ENCODE results near the gene BBOX1. TPM values are rescaled to one million over a fixed set of nuclear protein-coding genes. Genes with fewer than 3 reads are reported as not detected.

Gene BBOX1
- total RNA-seq = 10 to 100 TPM; 28.6 to 51.0 (median 44.7) TPM

GRCh38 chr11:27040302-27041115, at the start of gene BBOX1:
Gene BBOX1, plus strand, starts transcription at chr11:27040815. Its CDS starts 14,616 bp downstream, at chr11:27055431.
- no peaks in the 10 kb centered on the region for H3K27me3 ChIP-seq
- H3K9me3 ChIP-seq = no peaks in the 10 kb centered on the region
- 37% methylated on average over 4 of the region's 4 CpGs for WGBS
- DNase-seq (ENCODE audit: low spot score in 2 of 2) = no peak
- TF ChIP-seq POLR2A (IDR thresholded peaks at IDR 0.05) (no peak), POLR2AphosphoS5 (IDR thresholded peaks at IDR 0.05) (no peak), CTCF (IDR thresholded peaks at IDR 0.05) (no peak), EP300 (IDR thresholded peaks at IDR 0.05) (no peak)
- peak within 1 kb of the TSS; percentile 82 for H3K27ac ChIP-seq
- no peak within 1 kb of the TSS for H3K4me3 ChIP-seq
- no peaks in the 10 kb centered on the region for H3K36me3 ChIP-seq
- H3K4me1 ChIP-seq = peaks cover 12% of the 10 kb centered on the region

GRCh38 chr11:26992031-26992541, 48.5 kb upstream of the BBOX1 start:
- peaks cover 2% of the 10 kb centered on the region for H3K4me1 ChIP-seq
- H3K36me3 ChIP-seq = no peaks in the 10 kb centered on the region
- H3K27me3 ChIP-seq = no peaks in the 10 kb centered on the region
- H3K4me3 ChIP-seq = no peak overlapping the region
- H3K27ac ChIP-seq = peak overlapping the region; percentile 64
- WGBS = 28% methylated on average over 1 of the region's 1 CpG
- DNase-seq (ENCODE audit: low spot score in 2 of 2) = no peak
- no peaks in the 10 kb centered on the region for H3K9me3 ChIP-seq
- TF ChIP-seq CTCF (IDR thresholded peaks at IDR 0.05) (no peak), POLR2AphosphoS5 (IDR thresholded peaks at IDR 0.05) (peak in 2 of 3 donors; percentile 65), POLR2A (IDR thresholded peaks at IDR 0.05) (no peak)

GRCh38 chr11:26993965-26994457, 46.6 kb upstream of the BBOX1 start, which contains the start of gene FIBIN:
Gene FIBIN, plus strand, starts transcription at chr11:26994112. Its CDS starts 415 bp downstream, at chr11:26994527.
- H3K27me3 ChIP-seq = no peaks in the 10 kb centered on the region
- DNase-seq (ENCODE audit: low spot score in 2 of 2) = peak; percentile 68 to 79
- H3K9me3 ChIP-seq = no peaks in the 10 kb centered on the region
- TF ChIP-seq POLR2A (IDR thresholded peaks at IDR 0.05) (peak in 1 of 2 donors; percentile 34), POLR2AphosphoS5 (IDR thresholded peaks at IDR 0.05) (no peak)
- 20% methylated on average over 13 of the region's 22 CpGs for WGBS
- peak within 1 kb of the TSS; percentile 52 for H3K4me3 ChIP-seq
- no peaks in the 10 kb centered on the region for H3K36me3 ChIP-seq
- peaks cover 2% of the 10 kb centered on the region for H3K4me1 ChIP-seq
- peak within 1 kb of the TSS; percentile 64 for H3K27ac ChIP-seq

GRCh38 chr11:26994631-26995095, 46.0 kb upstream of the BBOX1 start:
- DNase-seq (ENCODE audit: low spot score in 2 of 2) = peak in 1 of 2 donors; percentile 66
- Histone ChIP-seq H3K9me3 (no peaks in the 10 kb centered on the region), H3K27me3 (no peaks in the 10 kb centered on the region), H3K27ac (peak overlapping the region; percentile 64), H3K4me1 (peaks cover 2% of the 10 kb centered on the region), H3K4me3 (peak overlapping the region; percentile 52), H3K36me3 (no peaks in the 10 kb centered on the region)
- 38% methylated on average over 14 of the region's 19 CpGs for WGBS
- TF ChIP-seq POLR2AphosphoS5 (IDR thresholded peaks at IDR 0.05) = no peak
- TF ChIP-seq POLR2A (IDR thresholded peaks at IDR 0.05) = no peak
- no peak for TF ChIP-seq CTCF (IDR thresholded peaks at IDR 0.05)
- TF ChIP-seq EP300 (IDR thresholded peaks at IDR 0.05) = no peak

GRCh38 chr11:26995701-26996460, 44.7 kb upstream of the BBOX1 start:
- Histone ChIP-seq H3K4me1 (peaks cover 2% of the 10 kb centered on the region), H3K4me3 (peak overlapping the region; percentile 52), H3K9me3 (no peaks in the 10 kb centered on the region), H3K36me3 (no peaks in the 10 kb centered on the region), H3K27ac (peak overlapping the region; percentile 64), H3K27me3 (no peaks in the 10 kb centered on the region)
- DNase-seq (ENCODE audit: low spot score in 2 of 2) = no peak
- TF ChIP-seq POLR2A (IDR thresholded peaks at IDR 0.05) (no peak), EP300 (IDR thresholded peaks at IDR 0.05) (no peak), POLR2AphosphoS5 (IDR thresholded peaks at IDR 0.05) (no peak), CTCF (IDR thresholded peaks at IDR 0.05) (no peak)
- 13% methylated on average over 1 of the region's 1 CpG for WGBS

Measured in suprapubic skin (tissue), 4 donors.